Tibial nerve (tissue), 4 donors: ENCODE results near the gene RAB1A.

Source experiments
- EP300 ChIP-seq, 2 donors: sonication (generic); formaldehyde crosslinking; IDR thresholded peaks; one replicate each; pipeline ENCODE4 v1.6.1; 2017; ENCODE audit warnings: antibody characterized with exemption in 2 of 2, mild to moderate bottlenecking in 1 of 2
- POLR2A ChIP-seq, 2 donors: fragments of 450-650 bp; IDR thresholded peaks; one replicate each; pipeline ENCODE4 v1.6.1; 2017; ENCODE audit warnings: antibody characterized with exemption in 2 of 2, mild to moderate bottlenecking in 2 of 2, moderate library complexity in 2 of 2
- TF ChIP-seq, protein P1 (sequence below), 5 experiments: fragments of 200-600 bp in 3 of 5; fragments of 450-650 bp in 2 of 5; sonication (generic) in 3 of 5; IDR thresholded peaks; one replicate each; pipeline ENCODE4 v1.5.1; 2016 to 2019; ENCODE audit warnings: antibody characterized with exemption in 5 of 5, mild to moderate bottlenecking in 3 of 5, moderate library complexity in 2 of 5

DNA sequence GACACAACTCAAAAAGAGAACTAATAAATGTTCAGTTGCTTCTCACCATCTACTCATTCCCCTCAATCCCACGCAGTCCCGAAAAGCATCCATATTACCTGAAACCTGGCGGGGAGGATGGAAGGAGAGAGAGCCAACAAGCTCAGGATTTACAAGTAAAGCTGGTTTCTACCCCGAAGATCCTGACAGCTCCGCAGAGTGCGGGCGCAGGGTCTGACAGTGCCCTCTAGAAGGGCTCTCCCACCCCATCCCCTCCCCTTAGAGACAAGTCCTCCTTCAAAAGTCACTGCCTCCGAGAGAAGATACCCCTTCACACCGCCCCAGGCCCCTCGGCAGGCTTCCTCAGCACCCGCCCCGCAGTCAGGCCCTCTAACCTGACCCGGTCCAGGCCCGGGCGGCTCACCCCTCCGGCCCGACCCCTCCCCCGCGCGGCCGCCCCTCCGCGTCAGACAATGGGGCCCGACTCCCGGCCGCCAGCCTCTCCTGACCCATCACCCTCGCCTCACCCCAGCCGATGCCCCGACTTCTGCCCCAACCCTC is 550 bp downstream of the RAB1A start:
- TF ChIP-seq, protein P1, sequence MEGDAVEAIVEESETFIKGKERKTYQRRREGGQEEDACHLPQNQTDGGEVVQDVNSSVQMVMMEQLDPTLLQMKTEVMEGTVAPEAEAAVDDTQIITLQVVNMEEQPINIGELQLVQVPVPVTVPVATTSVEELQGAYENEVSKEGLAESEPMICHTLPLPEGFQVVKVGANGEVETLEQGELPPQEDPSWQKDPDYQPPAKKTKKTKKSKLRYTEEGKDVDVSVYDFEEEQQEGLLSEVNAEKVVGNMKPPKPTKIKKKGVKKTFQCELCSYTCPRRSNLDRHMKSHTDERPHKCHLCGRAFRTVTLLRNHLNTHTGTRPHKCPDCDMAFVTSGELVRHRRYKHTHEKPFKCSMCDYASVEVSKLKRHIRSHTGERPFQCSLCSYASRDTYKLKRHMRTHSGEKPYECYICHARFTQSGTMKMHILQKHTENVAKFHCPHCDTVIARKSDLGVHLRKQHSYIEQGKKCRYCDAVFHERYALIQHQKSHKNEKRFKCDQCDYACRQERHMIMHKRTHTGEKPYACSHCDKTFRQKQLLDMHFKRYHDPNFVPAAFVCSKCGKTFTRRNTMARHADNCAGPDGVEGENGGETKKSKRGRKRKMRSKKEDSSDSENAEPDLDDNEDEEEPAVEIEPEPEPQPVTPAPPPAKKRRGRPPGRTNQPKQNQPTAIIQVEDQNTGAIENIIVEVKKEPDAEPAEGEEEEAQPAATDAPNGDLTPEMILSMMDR (IDR thresholded peaks at IDR 0.05): no peak
- no peak for TF ChIP-seq EP300 (IDR thresholded peaks at IDR 0.05)
- no peak for TF ChIP-seq POLR2A (IDR thresholded peaks at IDR 0.05)
